GM12878 (cell line): ENCODE data around the gene UROC1. TPM values are rescaled to one million over a fixed set of nuclear protein-coding genes. Genes with fewer than 3 reads are reported as not detected.

Experiments used
- ATAC-seq: fragments of 200-7000 bp; cut with Tn5 transposase; 3 replicates; pipeline ENCODE4 v1.9.1; 2020; ENCODE audit warnings: mild to moderate bottlenecking, moderate library complexity
- BruUV-seq: library from RNA; stranded (reverse); fragments of 400-500 nt; replicated peaks from 2 replicates; lab custom pipeline; 2021; lab: Mats Ljungman, UMichigan
- CTCF ChIA-PET: fragments of 300-600 bp; sonication (Branson Sonifier 250); formaldehyde crosslinking; extraction: SDS; loops from one replicate; lab custom pipeline; 2021; ENCODE audit warnings: inconsistent platforms; lab: Yijun Ruan, JAX
- POLR2A ChIA-PET: fragments of 350-600 bp; formaldehyde crosslinking; extraction: SDS; loops from one replicate; lab custom pipeline; 2021; ENCODE audit warnings: inconsistent platforms; lab: Charles Lee
- RAD21 ChIA-PET: fragments of 300-600 bp; sonication (Branson Sonifier 250); formaldehyde crosslinking; loops from one replicate; lab custom pipeline; 2023; ENCODE audit warnings: antibody characterized with exemption; ENCODE audit not compliant: unreplicated experiment; lab: Charles Lee
- SMC1A ChIA-PET: fragments of 300-600 bp; sonication (Branson Sonifier 250); formaldehyde crosslinking; loops from one replicate; lab custom pipeline; 2023; ENCODE audit not compliant: unreplicated experiment, uncharacterized antibody; lab: Charles Lee
- DNase-seq: peaks from one replicate; pipeline ENCODE4 v3.0.0-alpha.2; 2011; ENCODE audit warnings: low read depth, low spot score
- FAIRE-seq: peaks from 3 replicates; lab custom pipeline; 2011; peaks lifted over from hg19 to GRCh38; lab: Jason Lieb, UNC
- H2AFZ ChIP-seq: 2 replicates; pipeline ENCODE4 v1.6.0; 2011; ENCODE audit warnings: low read depth, low read length, control low read depth; ENCODE audit not compliant: control insufficient read depth
- H3K27ac ChIP-seq: 2 replicates; pipeline ENCODE4 v1.5.1; 2011; ENCODE audit warnings: control low read depth; ENCODE audit not compliant: control insufficient read depth, insufficient read depth
- H3K27me3 ChIP-seq, 2 experiments: replicated peaks in 1 of 2; 2 replicates each; pipeline versions ENCODE4 v1.6.0 to v1.6.1; 2011; ENCODE audit warnings: low read length in 1 of 2; ENCODE audit not compliant: control insufficient read depth in 2 of 2, insufficient read depth in 2 of 2
- H3K36me3 ChIP-seq, 2 experiments: 2 replicates each; pipeline ENCODE4 v1.5.1; 2011; ENCODE audit warnings: low read length in 1 of 2; ENCODE audit not compliant: control insufficient read depth in 2 of 2, insufficient read depth in 2 of 2
- H3K4me1 ChIP-seq: 2 replicates; pipeline ENCODE4 v1.6.1; 2011; ENCODE audit warnings: mild to moderate bottlenecking, low read length, moderate library complexity, mixed read lengths; ENCODE audit not compliant: control insufficient read depth, insufficient read depth
- H3K4me2 ChIP-seq: 2 replicates; pipeline ENCODE4 v1.6.0; 2011; ENCODE audit warnings: control low read depth; ENCODE audit not compliant: control insufficient read depth, insufficient read depth
- H3K4me3 ChIP-seq: fragments of 200-600 bp; sonication (generic); 2 replicates; pipeline ENCODE4 v1.5.1; 2016
- H3K79me2 ChIP-seq: 2 replicates; pipeline ENCODE4 v1.6.0; 2011; ENCODE audit warnings: low read length; ENCODE audit not compliant: control insufficient read depth, insufficient read depth
- H3K9ac ChIP-seq: 2 replicates; pipeline ENCODE4 v1.8.0; 2011; ENCODE audit warnings: low read length, control low read depth, mixed read lengths; ENCODE audit not compliant: control insufficient read depth, insufficient read depth
- H3K9me3 ChIP-seq: replicated peaks from 3 replicates; pipeline ENCODE4 v1.5.1; 2011; ENCODE audit warnings: mild to moderate bottlenecking, low read length; ENCODE audit not compliant: control insufficient read depth, insufficient read depth
- H4K20me1 ChIP-seq: 2 replicates; pipeline ENCODE4 v1.6.0; 2011; ENCODE audit not compliant: control insufficient read depth, insufficient read depth
- BACH1 ChIP-seq: fragments of 450-650 bp; IDR thresholded peaks from 2 replicates; pipeline ENCODE4 v1.6.1; 2017; ENCODE audit warnings: mild to moderate bottlenecking, borderline replicate concordance
- BCL3 ChIP-seq: IDR thresholded peaks from 2 replicates; pipeline ENCODE4 v1.6.1; 2011; ENCODE audit warnings: borderline replicate concordance, low read depth, mild to moderate bottlenecking, moderate library complexity, low read length; ENCODE audit not compliant: insufficient read depth, poor library complexity, severe bottlenecking
- CHD1 ChIP-seq: IDR thresholded peaks from 2 replicates; pipeline ENCODE4 v1.6.1; 2012; ENCODE audit warnings: low read depth, low read length, improper control_type of control experiment
- CREB1 ChIP-seq: IDR thresholded peaks from 2 replicates; pipeline ENCODE4 v1.6.1; 2012; ENCODE audit warnings: low read depth, mild to moderate bottlenecking, inconsistent platforms
- CTCF ChIP-seq, 3 experiments: IDR thresholded peaks in 2 of 3; conservative IDR thresholded peaks in 1 of 3; 2 replicates each; pipeline ENCODE4 v1.5.1; 2011; ENCODE audit warnings: low read depth in 3 of 3, low read length in 3 of 3, mild to moderate bottlenecking in 3 of 3, control low read depth in 2 of 3, moderate library complexity in 2 of 3, inconsistent platforms in 1 of 3, mixed read lengths in 1 of 3; ENCODE audit not compliant: control insufficient read depth in 2 of 3, insufficient read depth in 1 of 3; ENCODE audit errors: extremely low read depth in 1 of 3
- KDM1A ChIP-seq: fragments of 200-600 bp; sonication (generic); IDR thresholded peaks from 2 replicates; pipeline ENCODE4 v1.6.1; 2016; ENCODE audit warnings: borderline replicate concordance
- MTA3 ChIP-seq: IDR thresholded peaks from 2 replicates; pipeline ENCODE4 v1.6.1; 2012; ENCODE audit warnings: low read length, inconsistent platforms, borderline replicate concordance
- NR2C2 ChIP-seq: IDR thresholded peaks from 2 replicates; pipeline ENCODE4 v1.6.1; 2011; ENCODE audit warnings: borderline replicate concordance, low read depth; ENCODE audit not compliant: control insufficient read depth, insufficient read length
- NR2F1 ChIP-seq: fragments of 450-650 bp; conservative IDR thresholded peaks from 2 replicates; pipeline ENCODE4 v1.6.1; 2017; ENCODE audit warnings: mild to moderate bottlenecking
- PAX8 ChIP-seq: fragments of 450-650 bp; IDR thresholded peaks from 2 replicates; pipeline ENCODE4 v1.6.1; 2017; ENCODE audit warnings: mild to moderate bottlenecking, moderate library complexity
- POLR2AphosphoS2 ChIP-seq: IDR thresholded peaks from 2 replicates; pipeline ENCODE4 v1.6.1; 2011; ENCODE audit warnings: low read depth, mild to moderate bottlenecking, low read length, improper control_type of control experiment, moderate library complexity
- RAD21 ChIP-seq: IDR thresholded peaks from 2 replicates; pipeline ENCODE4 v1.6.1; 2011; ENCODE audit warnings: mild to moderate bottlenecking, low read depth, low read length, moderate library complexity; ENCODE audit not compliant: insufficient read depth
- RBBP5 ChIP-seq: fragments of 200-600 bp; sonication (generic); conservative IDR thresholded peaks from 2 replicates; pipeline ENCODE4 v1.6.1; 2016
- SUPT20H ChIP-seq: IDR thresholded peaks from 2 replicates; pipeline ENCODE4 v1.6.1; 2011; ENCODE audit warnings: low read depth, mild to moderate bottlenecking, low read length, moderate library complexity, borderline replicate concordance; ENCODE audit not compliant: control insufficient read depth
- TARDBP ChIP-seq: IDR thresholded peaks from 2 replicates; pipeline ENCODE4 v1.6.1; 2016; ENCODE audit warnings: borderline replicate concordance
- TCF3 ChIP-seq: IDR thresholded peaks from 2 replicates; pipeline ENCODE4 v1.6.1; 2012; ENCODE audit warnings: low read depth, mild to moderate bottlenecking, low read length, borderline replicate concordance; ENCODE audit not compliant: insufficient read depth
- ZBTB4 ChIP-seq: fragments of 450-650 bp; formaldehyde crosslinking; IDR thresholded peaks from 2 replicates; pipeline ENCODE4 v1.4.0; 2022; ENCODE audit warnings: mild to moderate bottlenecking, moderate library complexity
- ZNF24 ChIP-seq: fragments of 450-650 bp; IDR thresholded peaks from 2 replicates; pipeline ENCODE4 v1.6.1; 2017; ENCODE audit warnings: antibody characterized with exemption, mild to moderate bottlenecking
- WGBS: methylation state at CpG from one replicate; pipeline ENCODE4 v1.1.6; 2016; ENCODE audit warnings: low lambda C conversion rate; ENCODE audit not compliant: insufficient replicate concordance, insufficient coverage; ENCODE audit errors: missing lambda C conversion rate; 5-methylcytosine and 5-hydroxymethylcytosine counted together
- in situ Hi-C: fragments of 300-500 bp; cut with MboI; formaldehyde crosslinking; loops from 9 replicates; pipeline ENCODE4 v1.14.3; 2018; ENCODE audit warnings: mixed read lengths
- intact Hi-C: fragments of 100-400 bp; cut with micrococcal nuclease; formaldehyde crosslinking; loops from one replicate; pipeline ENCODE4 v1.14.2; 2022; ENCODE audit not compliant: unreplicated experiment
- polyA plus RNA-seq, 11 experiments: library from polyadenylated mRNA; depleted of rRNA in 4 of 11; unstranded in 6 of 11; stranded (reverse) in 5 of 11; fragments of >200 nt; fragmentation: Nextera tagmentation in 4 of 11; fragmentation: Illumina TruSeq in 1 of 11; extraction: Ambion mirVana in 4 of 11; extraction: Trizol in 1 of 11; gene quantifications; 1 replicate in 1 of 11; 2 replicates in 10 of 11; pipeline versions ENCODE4 v1.2.1 to v1.2.3, GENCODE V29; 2011 to 2016; ENCODE audit warnings: inconsistent platforms in 2 of 11, missing spikeins in 2 of 11, low read depth in 1 of 11
- total RNA-seq, 4 experiments: library from RNA; depleted of rRNA in 3 of 4; stranded (reverse); fragments of >200 nt in 3 of 4; fragmentation: Illumina TruSeq in 1 of 4; extraction: Trizol in 1 of 4; gene quantifications; 2 replicates each; pipeline versions ENCODE4 v1.2.1 to v1.2.3, GENCODE V29; 2013 to 2021

Gene UROC1
- total and polyA plus RNA-seq, 10 of the 15 experiments (the other 5 are each of a cell fraction or from before 2014, with no cell fraction given), result 0.04 TPM; not detected in 9

GRCh38 chr3:126552688-126553283 is 35.2 kb upstream of the UROC1 start:
- no peak for FAIRE-seq

More at GRCh38 chr3:126552688-126553283, 35.2 kb upstream of the UROC1 start:
- H3K79me2 ChIP-seq, result no peaks in the 10 kb centered on the region
- no peaks in the 10 kb centered on the region for H4K20me1 ChIP-seq
- H3K27ac ChIP-seq, result no peak overlapping the region
- no peaks in the 10 kb centered on the region for H3K9me3 ChIP-seq
- DNase-seq, result no peak
- no peak overlapping the region for H2AFZ ChIP-seq
- ChIA-PET CTCF (no interaction called here), SMC1A (no interaction called here), RAD21 (no interaction called here), POLR2A (no interaction called here)
- H3K4me2 ChIP-seq, result no peak overlapping the region
- no TSS peak for BruUV-seq
- H3K4me3 ChIP-seq, result no peak overlapping the region
- no peaks in the 10 kb centered on the region for H3K4me1 ChIP-seq
- TF ChIP-seq KDM1A (no peak), CTCF (IDR thresholded peaks at IDR 0.05 in 2 of 3, conservative IDR thresholded peaks at IDR 0.05 in 1 of 3; ENCODE audit: control insufficient read depth in 2 of 3, extremely low read depth in 1 of 3, insufficient read depth in 1 of 3, low read depth in 3 of 3, low read length in 3 of 3) (no peak), RAD21 (no peak), SUPT20H (no peak), POLR2AphosphoS2 (no peak), CREB1 (no peak), MTA3 (no peak), TCF3 (no peak), RBBP5 (no peak), CHD1 (no peak), TARDBP (no peak), NR2F1 (no peak), PAX8 (no peak), BCL3 (no peak), BACH1 (no peak), ZBTB4 (no peak), ZNF24 (no peak), NR2C2 (no peak)
- WGBS, result 26% methylated on average over 14 of the region's 14 CpGs
- ATAC-seq, result no peak
- intact Hi-C loops (no loop called here), in situ Hi-C loops (no loop called here)
- no peaks in the 10 kb centered on the region for H3K36me3 ChIP-seq
- peaks cover 0 to 2% of the 10 kb centered on the region in 2 experiments; a peak in 1 of 4 replicates for H3K27me3 ChIP-seq
- H3K9ac ChIP-seq, result no peak overlapping the region
